ENCODE results near the gene SDHAF1. TPM values are rescaled to one million over a fixed set of nuclear protein-coding genes. Genes with fewer than 3 reads are reported as not detected.
A peak's percentile ranks its signal among the peaks of the same experiment; 100 is the strongest.

Gene SDHAF1
- total RNA-seq, 1 experiment from 2014 or later = 16.9 TPM

DNA sequence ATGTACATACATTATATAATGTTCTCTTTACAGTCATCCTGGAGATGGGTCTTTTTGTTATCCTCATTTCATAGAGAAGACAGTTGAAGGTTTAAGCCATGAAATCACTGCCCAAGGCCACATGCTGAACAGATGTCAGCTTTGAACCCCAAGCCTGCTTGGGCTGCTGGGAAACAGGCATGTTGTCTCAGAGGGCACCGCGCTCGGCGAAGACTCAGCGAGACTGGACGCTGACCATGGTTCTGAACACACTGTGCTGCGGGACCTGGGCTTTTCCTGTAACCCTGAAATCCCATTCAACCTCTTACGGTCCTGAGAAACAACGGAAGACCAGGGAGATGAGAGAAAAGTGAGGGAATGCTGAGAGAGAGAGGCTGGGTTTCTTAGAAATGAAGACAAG, 31.5 kb upstream of the SDHAF1 start:
- Histone ChIP-seq H3F3A (ENCODE audit: insufficient read depth, low read depth) (no peaks in the 10 kb centered on the region), H3K4me1 (replicated peaks; ENCODE audit: insufficient read depth) (no peaks in the 10 kb centered on the region), H4K20me1 (ENCODE audit: insufficient read depth) (no peaks in the 10 kb centered on the region), H3K27me3 (ENCODE audit: insufficient read depth, low read depth) (peaks cover 40% of the 10 kb centered on the region), H3K27ac (no peak overlapping the region), H3K4me3 (no peak overlapping the region), H3K36me3 (ENCODE audit: low read depth) (no peaks in the 10 kb centered on the region), H3K9me3 (ENCODE audit: insufficient read depth, low read depth) (no peaks in the 10 kb centered on the region), H3K4me2 (no peak overlapping the region), H3K79me2 (ENCODE audit: low read depth) (no peaks in the 10 kb centered on the region), H2AFZ (no peak overlapping the region), H3K9me2 (ENCODE audit: insufficient read depth) (no peaks in the 10 kb centered on the region)
- TF ChIP-seq, protein P1, sequence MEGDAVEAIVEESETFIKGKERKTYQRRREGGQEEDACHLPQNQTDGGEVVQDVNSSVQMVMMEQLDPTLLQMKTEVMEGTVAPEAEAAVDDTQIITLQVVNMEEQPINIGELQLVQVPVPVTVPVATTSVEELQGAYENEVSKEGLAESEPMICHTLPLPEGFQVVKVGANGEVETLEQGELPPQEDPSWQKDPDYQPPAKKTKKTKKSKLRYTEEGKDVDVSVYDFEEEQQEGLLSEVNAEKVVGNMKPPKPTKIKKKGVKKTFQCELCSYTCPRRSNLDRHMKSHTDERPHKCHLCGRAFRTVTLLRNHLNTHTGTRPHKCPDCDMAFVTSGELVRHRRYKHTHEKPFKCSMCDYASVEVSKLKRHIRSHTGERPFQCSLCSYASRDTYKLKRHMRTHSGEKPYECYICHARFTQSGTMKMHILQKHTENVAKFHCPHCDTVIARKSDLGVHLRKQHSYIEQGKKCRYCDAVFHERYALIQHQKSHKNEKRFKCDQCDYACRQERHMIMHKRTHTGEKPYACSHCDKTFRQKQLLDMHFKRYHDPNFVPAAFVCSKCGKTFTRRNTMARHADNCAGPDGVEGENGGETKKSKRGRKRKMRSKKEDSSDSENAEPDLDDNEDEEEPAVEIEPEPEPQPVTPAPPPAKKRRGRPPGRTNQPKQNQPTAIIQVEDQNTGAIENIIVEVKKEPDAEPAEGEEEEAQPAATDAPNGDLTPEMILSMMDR (conservative IDR thresholded peaks at IDR 0.05) = no peak
- TF ChIP-seq EZH2 (IDR thresholded peaks at IDR 0.05; ENCODE audit: low read depth) = no peak
- no TSS peak for BruUV-seq (replicated peaks)
- ChIA-PET POLR2A (ENCODE audit: unreplicated experiment) (no interaction called here), CTCF (no interaction called here)
- intact Hi-C loops (cut with micrococcal nuclease; ENCODE audit: unreplicated experiment) = no loop called here
- peak in 1 of 2 experiments; percentile 35 for DNase-seq

DNA sequence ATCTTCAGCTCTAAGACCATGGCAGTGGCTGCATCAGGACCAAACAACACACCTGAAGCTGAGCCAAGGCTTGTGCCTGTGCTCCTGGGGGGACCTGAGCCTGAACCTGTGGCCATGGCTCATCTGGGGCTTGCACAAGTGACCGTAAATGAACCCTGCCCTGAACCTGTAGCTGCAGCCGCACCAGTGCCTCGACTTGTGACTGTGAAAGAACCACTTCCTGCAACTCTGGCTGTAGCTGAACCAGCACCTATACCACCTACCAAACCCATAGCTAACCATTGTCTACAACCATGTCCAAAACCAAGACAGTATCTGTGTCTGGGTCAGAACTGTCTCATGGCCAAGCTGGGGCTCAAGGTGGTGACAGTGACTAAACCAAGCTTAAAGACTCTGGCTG, 28.2 kb upstream of the SDHAF1 start:
- H3K79me2 ChIP-seq (ENCODE audit: low read depth) = no peaks in the 10 kb centered on the region
- no peaks in the 10 kb centered on the region for H3K9me2 ChIP-seq (ENCODE audit: insufficient read depth)
- no peaks in the 10 kb centered on the region for H3K36me3 ChIP-seq (ENCODE audit: low read depth)
- H3F3A ChIP-seq (ENCODE audit: insufficient read depth, low read depth) = no peaks in the 10 kb centered on the region
- no peak overlapping the region for H3K4me3 ChIP-seq
- no peak overlapping the region for H3K27ac ChIP-seq
- H3K27me3 ChIP-seq (ENCODE audit: insufficient read depth, low read depth) = peaks cover 56% of the 10 kb centered on the region
- DNase-seq = no peak
- H3K9me3 ChIP-seq (ENCODE audit: insufficient read depth, low read depth) = no peaks in the 10 kb centered on the region
- H3K4me2 ChIP-seq = no peak overlapping the region
- H3K4me1 ChIP-seq (replicated peaks; ENCODE audit: insufficient read depth) = no peaks in the 10 kb centered on the region
- H2AFZ ChIP-seq = no peak overlapping the region
- ChIA-PET CTCF (no interaction called here), POLR2A (ENCODE audit: unreplicated experiment) (no interaction called here)
- no TSS peak for BruUV-seq (replicated peaks)
- TF ChIP-seq, protein P1 (conservative IDR thresholded peaks at IDR 0.05) = no peak
- no peak for TF ChIP-seq EZH2 (IDR thresholded peaks at IDR 0.05; ENCODE audit: low read depth)
- intact Hi-C loops (cut with micrococcal nuclease; ENCODE audit: unreplicated experiment) = no loop called here
- H4K20me1 ChIP-seq (ENCODE audit: insufficient read depth) = no peaks in the 10 kb centered on the region

DNA sequence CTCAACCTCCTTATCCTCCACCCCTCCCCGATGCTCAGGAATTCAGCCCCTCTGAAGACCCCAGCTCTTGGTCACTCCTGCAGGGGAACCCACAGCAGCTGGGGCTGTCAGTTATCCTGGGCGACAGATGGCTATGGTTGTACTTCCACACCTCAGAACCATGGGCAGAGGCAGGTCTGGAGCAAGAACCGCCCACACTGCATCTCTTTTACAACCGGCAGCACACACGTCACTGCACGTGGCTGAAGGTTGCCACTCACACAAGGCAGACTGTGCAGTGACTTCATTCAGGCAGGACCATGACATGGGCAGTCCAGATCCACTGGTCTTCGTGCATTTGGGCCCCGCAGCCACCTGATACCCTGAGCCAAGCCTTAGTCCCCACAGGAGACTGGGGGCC, 21.5 kb upstream of the SDHAF1 start:
- Histone ChIP-seq H3K4me1 (replicated peaks; ENCODE audit: insufficient read depth) (no peaks in the 10 kb centered on the region), H3K4me3 (no peak overlapping the region), H3K36me3 (ENCODE audit: low read depth) (no peaks in the 10 kb centered on the region), H3K9me3 (ENCODE audit: insufficient read depth, low read depth) (no peaks in the 10 kb centered on the region), H4K20me1 (ENCODE audit: insufficient read depth) (no peaks in the 10 kb centered on the region), H3K79me2 (ENCODE audit: low read depth) (no peaks in the 10 kb centered on the region), H3K27me3 (ENCODE audit: insufficient read depth, low read depth) (peaks cover 84% of the 10 kb centered on the region), H3F3A (ENCODE audit: insufficient read depth, low read depth) (no peaks in the 10 kb centered on the region), H3K4me2 (no peak overlapping the region), H3K27ac (no peak overlapping the region), H3K9me2 (ENCODE audit: insufficient read depth) (no peaks in the 10 kb centered on the region), H2AFZ (no peak overlapping the region)
- BruUV-seq (replicated peaks) = no TSS peak
- DNase-seq = no peak
- intact Hi-C loops (cut with micrococcal nuclease; ENCODE audit: unreplicated experiment) = no loop called here
- TF ChIP-seq EZH2 (IDR thresholded peaks at IDR 0.05; ENCODE audit: low read depth) = no peak
- TF ChIP-seq, protein P1 (conservative IDR thresholded peaks at IDR 0.05) = no peak
- ChIA-PET POLR2A (ENCODE audit: unreplicated experiment) (no interaction called here), CTCF (no interaction called here)
